IPS-18a (cell line): ENCODE data around the gene PLXDC2.
A peak's percentile ranks its signal among the peaks of the same experiment; 100 is the strongest.

Experiments
- H3K27ac ChIP-seq: one replicate; pipeline ENCODE4 v1.5.1; 2013; ENCODE audit warnings: low read length
- H3K27me3 ChIP-seq: one replicate; pipeline ENCODE4 v1.6.1; 2013; ENCODE audit warnings: mild to moderate bottlenecking, low read length; ENCODE audit not compliant: control insufficient read depth, insufficient read depth
- H3K36me3 ChIP-seq: one replicate; pipeline ENCODE4 v1.6.1; 2013; ENCODE audit warnings: low read depth, low read length; ENCODE audit not compliant: control insufficient read depth
- H3K4me1 ChIP-seq: one replicate; pipeline ENCODE4 v1.6.1; 2013; ENCODE audit warnings: low read depth, low read length; ENCODE audit not compliant: control insufficient read depth
- H3K4me3 ChIP-seq: one replicate; pipeline ENCODE4 v1.5.1; 2013; ENCODE audit warnings: low read length
- H3K9ac ChIP-seq: one replicate; pipeline ENCODE4 v1.6.1; 2013; ENCODE audit warnings: mild to moderate bottlenecking, low read length, moderate library complexity
- H3K9me3 ChIP-seq: one replicate; pipeline ENCODE4 v1.6.1; 2013; ENCODE audit warnings: low read depth, low read length; ENCODE audit not compliant: control insufficient read depth

The PLXDC2 gene

DNA sequence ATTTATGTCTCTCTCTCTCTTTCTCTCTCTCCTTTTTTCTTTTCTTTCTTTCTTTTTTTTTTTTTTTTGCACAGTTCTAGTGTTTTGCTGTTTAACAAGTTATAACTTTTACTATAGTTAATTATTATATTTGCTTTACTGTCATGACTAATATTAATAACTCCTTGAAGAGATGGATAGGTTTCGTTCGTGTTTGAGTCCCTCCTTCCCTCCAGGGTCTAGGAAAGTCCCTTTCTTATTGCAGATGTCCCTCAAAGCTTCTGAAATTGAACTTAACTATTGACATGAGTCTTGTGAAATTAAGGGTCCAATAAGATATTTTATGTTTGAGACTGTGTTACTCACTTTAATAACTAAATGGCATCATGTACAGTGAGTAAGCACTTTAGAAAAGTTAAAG, 131.4 kb downstream of the PLXDC2 start:
- Histone ChIP-seq H3K9ac (no peak overlapping the region), H3K4me3 (no peak overlapping the region), H3K27me3 (no peaks in the 10 kb centered on the region), H3K4me1 (no peaks in the 10 kb centered on the region), H3K27ac (no peak overlapping the region), H3K9me3 (peaks cover 3% of the 10 kb centered on the region), H3K36me3 (no peaks in the 10 kb centered on the region)

DNA sequence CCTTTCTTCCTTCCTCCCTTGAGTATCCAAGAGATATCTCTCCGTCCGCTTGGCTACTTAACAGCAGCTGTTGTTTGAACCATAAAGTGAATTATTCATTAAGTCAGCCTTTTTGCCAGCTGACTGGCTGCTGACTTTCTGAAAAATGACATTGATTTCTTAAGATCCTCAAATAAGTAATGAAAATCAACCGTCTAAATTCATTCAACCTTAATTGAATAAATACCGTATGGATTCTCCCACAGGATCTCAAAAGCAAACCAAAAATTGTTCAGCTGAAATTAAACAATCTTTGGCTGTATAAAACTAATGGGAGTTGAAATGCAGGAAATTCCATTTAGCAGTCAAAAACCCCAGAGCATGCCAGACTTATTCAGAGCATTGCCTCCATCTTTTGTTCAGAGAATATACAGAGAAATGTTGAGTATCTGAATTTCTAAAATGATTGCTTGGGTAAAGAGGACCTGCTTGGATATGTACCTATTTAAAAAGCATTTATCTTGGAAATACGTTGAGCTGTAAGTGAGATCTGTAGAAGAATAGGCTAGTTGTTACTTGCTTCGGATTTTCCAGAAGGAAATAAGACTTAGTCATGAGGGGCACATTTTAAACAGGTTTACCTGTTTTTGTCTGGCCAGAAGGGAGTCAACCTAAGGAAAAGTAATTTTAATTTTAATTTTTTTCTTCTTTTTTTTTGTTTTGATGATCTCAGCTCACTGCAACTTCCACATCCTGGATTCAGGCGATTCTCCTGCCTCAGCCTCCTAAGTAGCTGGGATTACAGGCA, 136.2 kb downstream of the PLXDC2 start:
- Histone ChIP-seq H3K9me3 (no peaks in the 10 kb centered on the region), H3K27ac (no peak overlapping the region), H3K4me1 (no peaks in the 10 kb centered on the region), H3K27me3 (no peaks in the 10 kb centered on the region), H3K36me3 (no peaks in the 10 kb centered on the region), H3K9ac (no peak overlapping the region), H3K4me3 (no peak overlapping the region)

DNA sequence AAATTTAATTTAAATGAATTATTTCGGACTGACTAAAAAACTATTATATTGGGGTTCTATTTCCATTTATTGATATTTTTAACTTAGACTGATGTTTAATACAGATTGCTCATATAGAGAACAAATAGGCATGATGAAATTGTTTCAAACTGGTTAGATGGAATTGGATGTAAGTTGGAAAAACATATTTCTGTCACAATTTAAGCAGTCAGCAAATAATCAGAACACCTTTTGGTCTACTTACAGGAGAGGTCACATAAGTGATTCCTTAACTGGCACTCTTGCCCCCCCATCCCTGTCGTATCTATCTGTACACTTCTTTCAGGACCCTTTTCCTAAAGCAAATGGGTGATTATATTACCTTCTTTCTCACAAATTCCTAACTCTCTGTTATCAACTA, 138.4 kb downstream of the PLXDC2 start:
- no peaks in the 10 kb centered on the region for H3K27me3 ChIP-seq

DNA sequence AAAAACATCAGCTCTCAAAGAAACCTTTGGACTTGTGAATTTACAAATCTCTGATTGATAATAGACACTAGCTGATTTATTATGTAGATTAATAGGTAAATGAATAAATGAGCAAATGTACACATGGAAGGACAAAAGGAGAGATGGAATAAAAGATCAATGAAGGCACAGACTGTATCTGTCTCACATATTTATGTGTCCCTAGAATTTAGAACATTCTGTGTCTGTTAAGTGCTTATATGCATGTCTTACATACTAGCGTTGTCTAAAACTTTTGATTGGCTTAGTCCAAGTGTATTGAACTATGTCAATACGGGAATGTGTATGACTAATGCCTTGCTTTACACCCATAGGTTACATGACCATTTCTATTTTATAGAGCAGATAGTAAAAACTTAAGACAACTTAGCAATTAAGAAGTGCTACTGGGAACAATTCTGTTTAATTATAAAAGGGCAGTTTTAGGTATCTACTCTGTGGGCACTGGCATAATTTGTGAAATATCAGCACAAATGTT, 140.3 kb downstream of the PLXDC2 start:
- no peaks in the 10 kb centered on the region for H3K9me3 ChIP-seq

More for the DNA sequence above, 138.4 kb downstream of the PLXDC2 start:
- H3K27ac ChIP-seq = no peak overlapping the region
- no peaks in the 10 kb centered on the region for H3K9me3 ChIP-seq
- no peak overlapping the region for H3K4me3 ChIP-seq
- H3K4me1 ChIP-seq = peaks cover 7% of the 10 kb centered on the region
- H3K9ac ChIP-seq = no peak overlapping the region
- no peaks in the 10 kb centered on the region for H3K36me3 ChIP-seq

DNA sequence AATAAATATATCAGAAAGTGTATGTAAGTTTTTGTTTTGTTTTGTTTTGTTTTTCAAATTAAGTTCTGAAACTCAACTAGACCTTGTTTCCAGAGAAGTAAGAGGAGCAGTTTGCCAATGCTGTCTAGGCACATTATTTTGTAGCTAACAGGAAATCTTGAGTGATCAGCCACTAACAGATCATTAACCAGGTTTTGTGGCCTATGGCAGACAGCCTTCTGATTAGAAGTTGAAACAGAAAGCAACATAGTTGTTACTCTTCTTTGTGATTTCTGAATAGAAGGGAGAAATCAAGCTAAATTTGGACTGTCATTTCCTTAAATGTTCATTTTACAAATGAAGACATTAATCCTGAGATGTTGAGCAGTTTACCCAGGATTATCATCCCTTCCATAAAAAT, 142.6 kb downstream of the PLXDC2 start:
- Histone ChIP-seq H3K27ac (no peak overlapping the region), H3K27me3 (no peaks in the 10 kb centered on the region), H3K9ac (no peak overlapping the region), H3K36me3 (no peaks in the 10 kb centered on the region), H3K4me3 (no peak overlapping the region), H3K9me3 (no peaks in the 10 kb centered on the region), H3K4me1 (peaks cover 21% of the 10 kb centered on the region)

More for the DNA sequence above, 140.3 kb downstream of the PLXDC2 start:
- no peak overlapping the region for H3K27ac ChIP-seq
- no peak overlapping the region for H3K4me3 ChIP-seq
- H3K9ac ChIP-seq = no peak overlapping the region
- H3K4me1 ChIP-seq = peaks cover 17% of the 10 kb centered on the region
- no peaks in the 10 kb centered on the region for H3K27me3 ChIP-seq
- no peaks in the 10 kb centered on the region for H3K36me3 ChIP-seq

DNA sequence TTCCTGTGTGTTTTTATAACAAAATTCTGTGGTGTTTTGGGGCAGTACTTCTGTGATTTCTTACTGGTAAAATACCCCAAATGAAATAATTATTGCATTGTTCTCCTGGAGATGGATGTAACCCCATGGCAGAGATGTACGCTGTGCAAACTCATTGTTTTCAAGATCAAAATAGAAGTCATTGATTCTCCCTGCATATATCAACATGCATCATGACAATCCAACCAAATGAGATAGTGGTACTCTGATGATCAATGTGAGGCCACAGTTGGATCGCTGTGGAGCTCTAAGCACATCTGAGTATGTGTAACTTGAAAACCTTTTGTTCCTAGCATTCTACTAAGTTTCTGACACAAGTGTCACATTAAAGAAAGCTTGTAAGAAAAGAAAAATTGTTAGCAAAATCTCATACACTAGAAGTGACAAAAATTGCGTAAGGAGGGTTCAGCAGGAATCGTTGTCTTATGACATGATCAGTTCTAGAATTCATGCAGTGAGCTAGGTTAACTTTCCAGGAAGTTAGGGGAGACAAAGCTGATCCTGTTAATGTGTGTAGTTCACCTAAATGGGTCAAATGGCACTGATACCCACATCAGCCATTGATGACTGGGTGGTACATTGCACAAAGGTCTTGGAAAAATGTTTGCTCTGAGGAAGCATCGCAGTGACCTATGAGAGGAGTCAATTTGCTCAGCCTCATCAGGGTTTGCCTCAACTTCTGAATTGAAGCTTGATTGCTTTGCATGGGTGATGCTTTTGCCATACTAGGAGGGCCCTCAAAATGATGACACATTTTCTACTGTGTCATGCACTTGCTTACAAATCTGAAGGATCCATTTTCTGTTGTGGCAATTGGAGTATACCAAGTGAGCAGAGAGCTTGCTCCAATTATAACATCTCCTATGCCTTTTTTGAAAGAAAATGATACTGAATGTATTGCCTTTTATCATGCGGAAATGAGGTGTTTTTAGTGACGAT, 145.1 kb downstream of the PLXDC2 start:
- H3K4me3 ChIP-seq = no peak overlapping the region

DNA sequence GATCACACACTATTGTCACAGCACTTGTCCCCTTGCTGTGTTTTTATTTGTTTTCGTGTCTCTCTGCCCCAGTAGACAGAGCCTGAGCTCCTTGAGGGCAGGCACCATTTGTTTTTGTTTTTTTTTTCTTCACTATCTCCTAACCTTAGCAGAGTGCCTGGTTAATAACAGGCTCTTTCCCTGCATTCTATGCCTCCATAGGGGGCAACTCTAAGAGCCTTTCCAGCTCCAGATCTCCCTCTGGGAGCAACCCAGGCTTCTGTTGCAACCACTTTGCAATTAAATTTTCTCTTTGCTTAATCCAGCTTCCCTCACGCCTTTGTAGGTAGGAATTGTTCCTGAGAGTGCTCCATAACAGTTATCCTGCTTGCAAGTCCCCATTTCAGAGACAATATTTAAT, 148.4 kb downstream of the PLXDC2 start:
- Histone ChIP-seq H3K4me1 (peaks cover 45% of the 10 kb centered on the region), H3K36me3 (no peaks in the 10 kb centered on the region), H3K27ac (no peak overlapping the region), H3K27me3 (no peaks in the 10 kb centered on the region), H3K9ac (no peak overlapping the region), H3K9me3 (no peaks in the 10 kb centered on the region), H3K4me3 (no peak overlapping the region)

More for the DNA sequence above, 145.1 kb downstream of the PLXDC2 start:
- Histone ChIP-seq H3K9ac (no peak overlapping the region), H3K27ac (peak overlapping the region; percentile 14), H3K27me3 (no peaks in the 10 kb centered on the region), H3K4me1 (peaks cover 35% of the 10 kb centered on the region), H3K9me3 (no peaks in the 10 kb centered on the region), H3K36me3 (no peaks in the 10 kb centered on the region)

DNA sequence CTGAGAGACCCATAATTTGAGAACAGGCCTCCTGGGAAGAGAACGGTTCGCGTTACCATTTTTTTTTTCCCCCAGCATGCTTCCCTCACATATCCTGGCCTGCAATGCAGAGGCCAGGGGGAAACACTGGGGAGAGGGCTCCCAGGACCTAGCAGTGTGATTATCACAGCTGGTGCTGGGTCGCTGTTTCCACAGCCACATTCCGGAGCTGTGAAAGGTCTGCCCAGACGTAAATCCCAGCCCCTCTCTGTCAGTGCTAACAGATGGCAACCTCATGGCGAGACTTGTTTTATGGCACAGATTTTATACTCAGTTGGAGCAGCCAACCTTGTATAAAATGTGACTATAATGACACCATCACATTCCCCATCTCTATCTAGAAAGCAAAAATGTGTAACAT, 150.5 kb downstream of the PLXDC2 start:
- H3K9ac ChIP-seq = no peak overlapping the region
- H3K4me3 ChIP-seq = no peak overlapping the region
- no peak overlapping the region for H3K27ac ChIP-seq
- H3K9me3 ChIP-seq = no peaks in the 10 kb centered on the region
- H3K36me3 ChIP-seq = no peaks in the 10 kb centered on the region
- no peaks in the 10 kb centered on the region for H3K27me3 ChIP-seq
- H3K4me1 ChIP-seq = peaks cover 33% of the 10 kb centered on the region

DNA sequence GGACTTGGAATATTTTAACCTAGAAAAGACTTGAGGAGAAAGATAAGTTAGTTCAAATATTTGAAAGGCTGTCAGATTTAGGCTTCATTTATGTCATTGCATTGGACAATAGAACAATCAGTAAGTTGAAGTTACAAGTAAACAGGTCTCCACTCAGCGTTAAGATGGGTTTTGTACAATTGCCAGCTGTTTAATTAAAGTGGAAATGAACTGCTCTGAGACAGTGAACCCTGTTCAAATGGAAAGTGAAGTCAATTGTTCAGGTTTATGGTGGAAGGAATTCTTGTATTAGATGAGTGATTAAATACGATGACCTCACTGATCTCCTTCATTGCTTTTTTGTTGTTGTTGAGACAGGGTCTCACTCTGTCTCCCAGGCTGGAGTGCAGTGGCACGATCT, 151.7 kb downstream of the PLXDC2 start:
- no peak overlapping the region for H3K4me3 ChIP-seq
- no peaks in the 10 kb centered on the region for H3K9me3 ChIP-seq
- no peak overlapping the region for H3K9ac ChIP-seq
- H3K27me3 ChIP-seq = no peaks in the 10 kb centered on the region
- peaks cover 32% of the 10 kb centered on the region for H3K4me1 ChIP-seq
- no peaks in the 10 kb centered on the region for H3K36me3 ChIP-seq
- H3K27ac ChIP-seq = no peak overlapping the region

DNA sequence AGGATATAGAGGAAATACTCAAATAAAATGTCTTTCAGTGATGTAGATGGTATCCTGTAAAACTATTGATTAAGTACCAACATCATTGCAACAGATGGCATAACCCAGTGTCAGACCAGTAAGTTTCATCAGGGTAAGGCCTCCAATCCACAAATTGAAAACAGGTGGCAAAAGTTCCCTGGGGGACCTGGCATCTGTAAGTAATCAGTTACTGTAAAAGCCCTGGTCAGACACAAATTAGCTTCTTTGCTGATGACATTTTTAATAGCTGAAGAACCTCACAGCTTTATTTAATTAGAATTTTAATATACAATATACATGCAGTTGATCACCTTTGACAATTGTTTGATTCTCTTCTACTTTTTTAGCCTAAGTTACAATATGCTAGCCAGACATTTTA, 152.5 kb downstream of the PLXDC2 start:
- Histone ChIP-seq H3K4me1 (peaks cover 32% of the 10 kb centered on the region), H3K36me3 (no peaks in the 10 kb centered on the region), H3K9ac (no peak overlapping the region), H3K27ac (no peak overlapping the region), H3K4me3 (no peak overlapping the region), H3K27me3 (no peaks in the 10 kb centered on the region), H3K9me3 (no peaks in the 10 kb centered on the region)

DNA sequence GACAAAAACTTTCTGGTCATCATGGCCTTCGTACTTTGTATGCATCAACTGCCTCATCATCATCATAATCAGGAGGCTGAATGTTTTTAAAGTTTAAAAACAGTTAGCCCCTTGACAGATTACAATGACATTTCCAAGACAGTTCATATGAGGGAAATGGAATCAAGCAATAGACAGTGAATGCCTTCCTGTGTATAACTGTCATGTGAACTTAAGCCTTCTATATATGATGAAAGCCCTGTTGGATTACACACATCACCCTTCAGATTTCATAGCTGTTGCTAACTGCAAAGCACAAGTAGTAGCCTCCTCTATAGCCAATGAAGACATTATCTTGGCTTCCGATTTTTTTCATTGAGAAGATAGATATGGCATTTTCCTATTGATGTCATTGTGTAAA, 154.0 kb downstream of the PLXDC2 start:
- peaks cover 22% of the 10 kb centered on the region for H3K4me1 ChIP-seq
- H3K27ac ChIP-seq = no peak overlapping the region
- no peaks in the 10 kb centered on the region for H3K9me3 ChIP-seq
- H3K36me3 ChIP-seq = no peaks in the 10 kb centered on the region
- no peaks in the 10 kb centered on the region for H3K27me3 ChIP-seq
- H3K4me3 ChIP-seq = no peak overlapping the region
- no peak overlapping the region for H3K9ac ChIP-seq
